ENCODE results near the gene SMPD3. TPM values are rescaled to one million over a fixed set of nuclear protein-coding genes. Genes with fewer than 3 reads are reported as not detected.
"Not testable (repeated sequence)": the region's sequence is repeated elsewhere in the genome, so short reads cannot be mapped to it uniquely, and the experiment has no call there.

SMPD3 gene
- 0.49 and 0.61 TPM in 2 replicates for total RNA-seq

DNA sequence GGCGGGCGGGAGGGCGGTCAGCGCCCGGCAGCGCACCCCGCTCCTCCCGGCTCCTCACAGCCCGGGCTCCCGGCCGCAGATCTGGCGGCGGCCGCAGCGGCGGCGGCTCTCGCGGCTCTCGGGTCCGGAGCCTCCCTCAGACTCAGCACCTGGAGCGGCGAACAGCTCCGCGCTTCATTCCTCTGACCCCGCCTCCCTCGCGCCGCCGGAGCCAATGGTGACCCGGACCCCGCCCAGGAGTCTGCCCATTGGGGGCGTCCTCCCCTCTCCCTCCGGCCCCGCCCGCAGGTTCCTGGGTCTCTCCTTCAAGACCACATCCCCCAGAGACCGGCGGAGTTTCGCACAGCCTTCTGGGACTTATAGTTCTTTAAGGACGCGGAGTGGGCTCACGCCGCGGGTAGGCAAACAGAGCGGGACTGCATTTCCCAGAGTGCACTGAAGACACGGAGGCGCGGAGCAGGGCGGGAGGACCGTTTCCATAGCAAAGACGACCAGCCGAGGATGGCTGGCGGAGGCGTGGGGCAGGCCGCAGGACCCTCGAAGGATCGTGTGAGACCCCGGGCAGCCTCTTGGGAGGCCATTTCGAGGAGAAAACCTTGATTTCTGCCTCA, at the start of gene SMPD3:
Gene SMPD3 (minus strand): TSS at position 149 of the 611 bp plus-strand sequence. CDS start 76,327 bp downstream, outside the sequence.
- peaks cover 35% of the 10 kb centered on the region for H3K27me3 Mint-ChIP-seq (ENCODE audit: insufficient read depth)
- H3K9me3 Mint-ChIP-seq: no peaks in the 10 kb centered on the region
- peak within 1 kb of the TSS; percentile 3 for H3K27ac Mint-ChIP-seq
- H3K36me3 Mint-ChIP-seq (ENCODE audit: low read depth): no peaks in the 10 kb centered on the region
- intact Hi-C loops (cut with micrococcal nuclease): loop anchor here (1.0 to 5.0 kb wide), 7 partner anchors 20 to 203 kb away; partner anchors contain the start of genes PLA2G15, SLC7A6OS and ZFP90
- peaks cover 5% of the 10 kb centered on the region for H3K4me1 Mint-ChIP-seq (ENCODE audit: low read depth)
- H3K4me3 Mint-ChIP-seq: peak within 1 kb of the TSS; percentile 72
- DNase-seq (ENCODE audit: low spot score): peak; percentile 98

DNA sequence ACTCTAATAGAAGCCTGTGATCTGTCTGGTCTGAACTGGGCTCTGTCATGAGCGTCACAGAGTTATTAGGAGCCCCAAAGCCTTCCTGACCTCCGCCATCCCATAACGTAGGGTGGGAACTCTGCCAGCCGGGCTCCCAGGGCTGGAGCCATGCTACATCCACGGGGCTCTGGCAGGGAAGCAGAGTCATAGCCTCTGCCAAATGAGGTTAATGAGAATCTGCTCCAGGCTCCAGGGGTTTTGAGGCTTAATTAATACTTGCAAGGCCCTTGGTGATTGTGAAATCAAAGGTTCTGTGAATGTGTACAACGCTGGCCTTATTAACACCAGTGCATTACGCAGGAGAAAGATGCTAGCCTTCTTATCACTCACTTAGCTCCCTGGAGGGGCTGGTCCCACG, 48.4 kb upstream of the SMPD3 start:
- no peaks in the 10 kb centered on the region for H3K36me3 Mint-ChIP-seq (ENCODE audit: low read depth)
- H3K4me3 Mint-ChIP-seq: no peak overlapping the region
- H3K27ac Mint-ChIP-seq: no peak overlapping the region
- H3K27me3 Mint-ChIP-seq (ENCODE audit: insufficient read depth): peaks cover 7% of the 10 kb centered on the region
- intact Hi-C loops (cut with micrococcal nuclease): no loop called here
- H3K4me1 Mint-ChIP-seq (ENCODE audit: low read depth): no peaks in the 10 kb centered on the region
- DNase-seq (ENCODE audit: low spot score): no peak
- H3K9me3 Mint-ChIP-seq: no peaks in the 10 kb centered on the region

DNA sequence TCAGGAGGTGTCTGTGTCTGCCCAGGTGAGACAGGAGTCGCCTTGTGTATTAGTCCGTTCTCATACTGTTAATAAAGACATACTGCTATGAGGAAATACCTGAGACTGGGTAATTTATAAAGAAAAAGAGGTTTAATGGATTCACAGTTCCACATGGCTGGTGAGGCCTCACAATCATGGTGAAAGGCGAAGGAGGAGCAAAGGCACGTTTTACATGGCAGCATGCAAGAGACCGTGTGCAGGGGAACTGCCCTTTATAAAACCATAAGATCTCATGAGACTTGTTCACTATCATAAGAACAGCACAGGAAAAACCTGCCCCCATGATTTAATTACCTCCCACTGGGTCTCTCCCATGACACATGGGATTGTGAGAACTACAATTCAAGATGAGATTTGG, 46.0 kb upstream of the SMPD3 start:
- H3K9me3 Mint-ChIP-seq; H3K4me3 Mint-ChIP-seq; H3K27me3 Mint-ChIP-seq (ENCODE audit: insufficient read depth); H3K36me3 Mint-ChIP-seq (ENCODE audit: low read depth); DNase-seq (ENCODE audit: low spot score); H3K27ac Mint-ChIP-seq; H3K4me1 Mint-ChIP-seq (ENCODE audit: low read depth); intact Hi-C loops (cut with micrococcal nuclease): not testable (repeated sequence)

DNA sequence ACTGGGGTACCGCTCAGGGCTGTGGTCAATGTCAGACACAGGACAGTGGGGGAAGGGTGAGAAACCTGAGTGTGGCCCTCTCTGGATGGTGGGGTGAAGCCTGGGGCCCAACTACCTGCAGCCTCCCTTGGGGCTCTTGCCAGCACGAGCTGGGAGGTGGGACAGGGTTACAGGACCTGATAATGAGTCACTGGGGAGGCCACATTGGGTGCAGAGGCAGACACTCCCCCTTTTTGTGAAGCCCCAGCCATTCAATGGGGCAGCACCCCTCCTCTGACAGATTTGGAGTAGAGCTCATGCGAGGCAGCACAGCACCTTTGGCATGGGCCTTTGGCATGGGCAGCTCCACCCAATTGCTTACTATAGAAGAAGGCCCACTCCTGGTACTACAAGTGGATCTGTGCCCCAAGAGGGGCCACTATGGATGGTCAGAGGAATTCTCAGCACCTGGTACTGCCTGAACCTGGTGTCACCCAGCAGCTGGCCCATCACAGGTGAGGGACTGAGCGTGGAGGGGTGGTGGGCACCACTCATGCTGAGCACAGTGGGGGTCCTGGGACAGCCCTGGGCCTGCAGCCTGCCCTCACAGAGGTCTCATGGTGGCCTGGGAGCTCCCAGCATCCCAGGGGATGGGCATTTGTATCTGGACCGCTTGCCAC, 45.2 kb upstream of the SMPD3 start:
- no peak overlapping the region for H3K27ac Mint-ChIP-seq
- H3K27me3 Mint-ChIP-seq (ENCODE audit: insufficient read depth): peaks cover 9% of the 10 kb centered on the region
- H3K4me3 Mint-ChIP-seq: no peak overlapping the region
- intact Hi-C loops (cut with micrococcal nuclease): no loop called here
- no peaks in the 10 kb centered on the region for H3K36me3 Mint-ChIP-seq (ENCODE audit: low read depth)
- no peak for DNase-seq (ENCODE audit: low spot score)
- no peaks in the 10 kb centered on the region for H3K4me1 Mint-ChIP-seq (ENCODE audit: low read depth)
- no peaks in the 10 kb centered on the region for H3K9me3 Mint-ChIP-seq

DNA sequence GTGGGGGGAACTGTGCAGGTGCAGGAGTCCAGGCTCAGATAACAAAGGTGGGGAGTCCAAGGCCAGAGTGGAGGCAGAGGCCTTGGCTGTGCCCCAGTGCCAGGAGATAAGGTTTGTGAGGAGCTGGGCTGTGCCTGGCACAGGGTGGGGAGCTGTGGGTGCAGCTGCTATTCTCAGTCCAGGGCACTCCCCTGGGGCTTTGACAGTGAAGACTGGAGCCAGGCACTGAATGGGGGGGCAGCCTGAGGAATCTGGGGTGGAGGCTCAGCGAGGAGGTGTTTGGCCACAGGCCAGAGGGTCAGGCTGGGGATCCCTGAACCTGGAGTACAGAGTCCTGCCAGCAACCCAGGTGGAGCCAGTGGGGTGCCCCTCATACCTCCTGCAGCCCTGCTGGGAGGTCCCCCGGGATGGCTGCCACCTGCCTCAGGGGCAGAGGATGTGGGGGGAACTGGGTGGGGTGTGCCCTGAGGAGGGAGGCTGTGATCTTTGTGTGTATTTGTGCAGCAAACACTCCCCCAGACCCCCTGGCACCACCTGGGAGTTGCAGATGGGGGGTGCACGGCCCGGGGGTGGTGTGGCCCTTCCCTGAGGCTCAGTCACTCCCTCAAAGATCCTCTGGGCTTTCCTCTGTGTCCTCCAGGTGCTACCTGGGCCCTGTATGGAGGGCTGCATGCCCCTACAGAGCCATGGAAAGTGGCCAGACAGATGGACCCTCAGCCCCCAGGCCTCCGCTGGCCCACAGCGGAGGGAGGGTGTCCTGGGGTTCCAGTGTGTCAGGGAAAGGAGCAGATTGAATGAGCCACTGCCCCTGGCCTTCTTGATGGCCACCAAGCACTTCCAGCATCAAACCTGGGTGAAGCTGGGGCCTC, 44.5 kb upstream of the SMPD3 start:
- Mint-ChIP-seq H3K9me3 (no peaks in the 10 kb centered on the region), H3K27ac (no peak overlapping the region), H3K27me3 (ENCODE audit: insufficient read depth) (peaks cover 13% of the 10 kb centered on the region)

DNA sequence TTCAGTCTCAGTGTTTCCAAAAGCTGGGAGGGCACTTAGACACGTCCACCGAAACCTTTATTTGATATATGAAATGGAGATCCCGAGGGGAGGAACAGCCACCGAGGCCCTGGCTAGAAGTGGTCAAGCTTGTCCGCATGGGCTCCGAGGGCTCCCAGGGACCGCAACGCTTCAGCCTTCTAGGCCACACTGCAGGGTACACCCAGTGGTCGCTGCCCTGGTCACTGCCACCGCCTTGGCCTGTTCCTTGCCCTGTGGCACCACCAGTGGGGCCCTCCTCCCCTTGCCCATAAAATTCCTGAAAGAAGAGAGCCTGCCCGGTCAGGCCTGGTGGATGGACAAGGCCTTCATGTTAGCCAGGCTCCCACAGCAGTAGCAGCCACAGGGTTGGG, 43.8 kb upstream of the SMPD3 start:
- DNase-seq (ENCODE audit: low spot score): no peak
- Mint-ChIP-seq H3K27me3 (ENCODE audit: insufficient read depth) (peaks cover 13% of the 10 kb centered on the region), H3K9me3 (no peaks in the 10 kb centered on the region), H3K4me3 (no peak overlapping the region), H3K4me1 (ENCODE audit: low read depth) (no peaks in the 10 kb centered on the region), H3K36me3 (ENCODE audit: low read depth) (no peaks in the 10 kb centered on the region), H3K27ac (no peak overlapping the region)
- intact Hi-C loops (cut with micrococcal nuclease): no loop called here

More for the DNA sequence above, 44.5 kb upstream of the SMPD3 start:
- intact Hi-C loops (cut with micrococcal nuclease): no loop called here
- H3K4me1 Mint-ChIP-seq (ENCODE audit: low read depth): no peaks in the 10 kb centered on the region
- H3K4me3 Mint-ChIP-seq: no peak overlapping the region
- DNase-seq (ENCODE audit: low spot score): no peak
- no peaks in the 10 kb centered on the region for H3K36me3 Mint-ChIP-seq (ENCODE audit: low read depth)

DNA sequence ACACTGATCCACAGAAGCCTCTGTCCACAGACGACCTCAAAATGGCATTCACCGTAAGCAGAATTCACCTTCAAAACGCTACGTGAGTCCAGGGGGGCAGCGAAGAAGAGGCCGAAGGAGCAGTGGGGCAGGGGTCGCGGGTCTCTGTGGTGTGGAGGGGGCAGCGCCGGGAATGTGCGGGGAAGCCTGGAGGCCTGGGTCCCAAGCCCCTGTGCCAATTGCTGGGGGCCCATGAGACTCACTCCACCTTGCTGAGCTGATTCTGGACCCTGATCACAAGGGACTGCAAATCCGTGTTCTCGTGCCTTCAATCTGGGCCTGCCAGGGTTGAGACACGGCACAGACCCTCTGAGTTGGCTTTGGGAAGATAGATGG, 43.3 kb upstream of the SMPD3 start:
- DNase-seq (ENCODE audit: low spot score): no peak
- peaks cover 13% of the 10 kb centered on the region for H3K27me3 Mint-ChIP-seq (ENCODE audit: insufficient read depth)

DNA sequence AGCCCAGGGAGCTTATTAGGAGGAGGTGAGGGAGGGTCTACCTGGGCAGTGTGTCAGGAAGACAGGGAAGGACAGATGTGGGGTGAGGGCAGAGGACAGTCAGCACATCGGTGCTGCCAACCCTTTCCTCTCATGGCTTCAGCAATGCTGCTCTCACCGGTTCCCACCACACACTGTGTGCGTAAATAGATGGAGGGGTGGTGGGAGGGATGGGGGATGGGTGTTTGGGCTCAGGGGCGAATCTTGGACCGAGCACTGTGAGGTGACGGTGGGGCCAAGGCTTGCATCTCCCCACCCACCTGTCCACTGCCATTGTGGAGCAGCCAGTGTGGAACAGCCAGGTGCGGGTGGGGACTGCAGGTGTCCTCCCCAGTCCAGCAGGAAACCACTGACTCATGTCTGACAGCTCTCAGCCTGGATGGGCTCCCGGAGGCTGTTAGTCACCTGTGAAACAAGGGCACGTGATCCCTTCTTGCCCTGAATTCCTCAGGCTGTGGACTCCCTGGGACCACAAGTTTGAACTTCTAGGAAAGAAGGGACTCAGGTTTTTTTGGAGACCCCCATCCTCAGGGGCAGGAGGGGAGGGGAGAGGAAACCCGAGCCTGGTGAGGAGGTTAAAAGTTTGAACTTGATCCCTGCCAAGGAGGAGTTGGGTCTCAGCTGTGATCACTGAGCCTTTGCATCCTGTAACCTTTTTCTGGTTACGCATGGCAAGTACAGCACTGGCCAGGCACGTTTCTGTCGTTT, 42.7 kb upstream of the SMPD3 start:
- DNase-seq (ENCODE audit: low spot score): no peak
- Mint-ChIP-seq H3K36me3 (ENCODE audit: low read depth) (no peaks in the 10 kb centered on the region), H3K9me3 (no peaks in the 10 kb centered on the region), H3K27me3 (ENCODE audit: insufficient read depth) (peaks cover 13% of the 10 kb centered on the region), H3K4me1 (ENCODE audit: low read depth) (no peaks in the 10 kb centered on the region), H3K27ac (no peak overlapping the region), H3K4me3 (no peak overlapping the region)
- intact Hi-C loops (cut with micrococcal nuclease): no loop called here

More for the DNA sequence above, 43.3 kb upstream of the SMPD3 start:
- intact Hi-C loops (cut with micrococcal nuclease): no loop called here
- H3K4me1 Mint-ChIP-seq (ENCODE audit: low read depth): no peaks in the 10 kb centered on the region
- no peak overlapping the region for H3K4me3 Mint-ChIP-seq
- no peak overlapping the region for H3K27ac Mint-ChIP-seq
- no peaks in the 10 kb centered on the region for H3K9me3 Mint-ChIP-seq
- no peaks in the 10 kb centered on the region for H3K36me3 Mint-ChIP-seq (ENCODE audit: low read depth)

DNA sequence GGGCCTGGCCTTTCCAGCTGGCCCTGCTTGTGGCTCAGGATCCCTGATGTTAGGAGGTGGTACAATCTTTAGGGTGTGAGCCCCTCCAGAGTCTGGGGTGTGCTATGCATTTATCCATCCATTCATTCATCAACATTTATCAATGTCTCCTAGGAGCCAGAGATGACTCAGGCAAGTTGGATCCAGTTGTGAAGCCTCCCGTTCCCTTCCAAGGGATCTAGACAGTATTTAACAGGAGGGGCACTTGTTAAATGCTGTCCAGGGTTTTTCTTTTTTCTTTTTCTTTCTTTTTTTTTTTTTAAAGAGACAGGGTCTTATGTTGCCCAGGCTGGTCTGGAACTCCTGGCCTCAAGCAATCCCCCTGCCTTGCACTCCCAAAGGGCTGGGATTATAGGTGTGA, 42.0 kb upstream of the SMPD3 start:
- Mint-ChIP-seq H3K9me3 (no peaks in the 10 kb centered on the region), H3K36me3 (ENCODE audit: low read depth) (no peaks in the 10 kb centered on the region), H3K4me3 (no peak overlapping the region), H3K4me1 (ENCODE audit: low read depth) (no peaks in the 10 kb centered on the region), H3K27me3 (ENCODE audit: insufficient read depth) (peaks cover 13% of the 10 kb centered on the region), H3K27ac (no peak overlapping the region)
- no peak for DNase-seq (ENCODE audit: low spot score)
- intact Hi-C loops (cut with micrococcal nuclease): no loop called here

DNA sequence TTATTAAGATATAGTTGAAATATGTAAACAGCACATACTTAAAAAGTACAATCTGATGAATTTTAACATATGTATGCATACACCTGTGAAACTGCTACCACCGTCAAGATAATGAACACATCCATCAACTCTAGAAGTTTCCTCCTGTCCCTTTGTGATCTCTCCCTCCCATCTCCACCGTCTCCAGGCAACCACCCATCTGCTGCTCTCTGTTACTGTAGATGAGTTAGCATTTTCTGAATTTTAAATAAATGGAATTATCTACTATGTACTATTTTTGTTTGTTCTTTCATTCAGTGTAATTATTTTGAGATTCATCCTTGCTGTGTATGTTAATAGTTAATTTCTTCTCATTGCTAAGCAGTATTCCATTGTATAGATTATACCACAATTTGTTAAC, 40.2 kb upstream of the SMPD3 start:
- Mint-ChIP-seq H3K4me3 (no peak overlapping the region), H3K4me1 (ENCODE audit: low read depth) (no peaks in the 10 kb centered on the region), H3K9me3 (no peaks in the 10 kb centered on the region), H3K27me3 (ENCODE audit: insufficient read depth) (peaks cover 7% of the 10 kb centered on the region), H3K36me3 (ENCODE audit: low read depth) (no peaks in the 10 kb centered on the region), H3K27ac (no peak overlapping the region)
- DNase-seq (ENCODE audit: low spot score): no peak
- intact Hi-C loops (cut with micrococcal nuclease): no loop called here

DNA sequence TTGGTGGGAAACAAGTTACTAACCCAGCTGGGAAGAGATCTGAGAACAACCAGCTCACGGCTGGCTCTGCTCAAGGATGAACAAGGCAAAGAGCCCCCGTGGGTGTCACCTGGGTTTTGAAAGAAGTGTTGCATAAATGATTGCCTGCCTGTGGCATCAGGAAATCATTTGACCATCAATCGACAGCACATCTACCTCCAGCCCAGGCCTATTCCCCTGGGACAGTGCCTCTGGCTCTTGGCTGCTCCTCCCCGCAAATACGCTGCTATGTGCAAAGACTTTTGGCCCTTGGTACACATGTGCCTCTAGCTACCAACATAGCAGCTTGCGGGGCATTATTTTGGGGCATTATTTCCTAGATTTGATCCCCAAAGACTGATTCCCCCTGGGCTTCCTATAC, 39.4 kb upstream of the SMPD3 start:
- no peak overlapping the region for H3K27ac Mint-ChIP-seq
- intact Hi-C loops (cut with micrococcal nuclease): no loop called here
- DNase-seq (ENCODE audit: low spot score): no peak
- H3K36me3 Mint-ChIP-seq (ENCODE audit: low read depth): no peaks in the 10 kb centered on the region
- H3K4me3 Mint-ChIP-seq: no peak overlapping the region
- peaks cover 7% of the 10 kb centered on the region for H3K27me3 Mint-ChIP-seq (ENCODE audit: insufficient read depth)
- H3K9me3 Mint-ChIP-seq: no peaks in the 10 kb centered on the region
- no peaks in the 10 kb centered on the region for H3K4me1 Mint-ChIP-seq (ENCODE audit: low read depth)

DNA sequence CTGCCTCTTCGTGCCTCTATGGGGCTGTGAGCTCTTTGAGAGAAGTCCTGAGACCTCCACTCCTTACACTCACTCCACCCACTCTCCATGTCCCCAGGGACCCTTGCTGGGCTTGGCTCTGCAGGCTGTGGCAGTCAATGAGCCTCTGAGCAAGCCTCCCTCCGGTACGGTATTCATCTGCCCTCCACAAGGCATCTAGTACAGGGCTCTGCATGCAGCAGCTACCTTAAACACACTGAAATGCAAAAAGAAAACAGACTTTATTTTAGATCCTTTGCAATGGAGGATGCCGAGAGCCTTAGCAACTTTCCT, 38.9 kb upstream of the SMPD3 start:
- DNase-seq (ENCODE audit: low spot score): no peak
- Mint-ChIP-seq H3K36me3 (ENCODE audit: low read depth) (no peaks in the 10 kb centered on the region), H3K4me1 (ENCODE audit: low read depth) (no peaks in the 10 kb centered on the region), H3K27me3 (ENCODE audit: insufficient read depth) (peaks cover 7% of the 10 kb centered on the region), H3K9me3 (no peaks in the 10 kb centered on the region), H3K4me3 (no peak overlapping the region), H3K27ac (no peak overlapping the region)
- intact Hi-C loops (cut with micrococcal nuclease): no loop called here

Measured in activated T-helper 1 cell treated with anti-CD3 and anti-CD28 coated beads, Interleukin-12 subunit alpha, Interleukin-12 subunit beta, Interleukin-2, Interleukin-4 antibody, amounts not matched to agents 30 ng/mL and 10 ng/mL and 1 ng/mL, durations not matched to agents 14 hours and 24 hours and 36 hours (primary cell).